Natural killer cell (primary cell): ENCODE measurements around the gene CORO6. TPM values are rescaled to one million over a fixed set of nuclear protein-coding genes. Genes with fewer than 3 reads are reported as not detected.

Experiments used
- ATAC-seq, 3 donors: fragments of 150-1000 bp in 2 of 3; fragments of 200-7000 bp in 1 of 3; cut with Tn5 transposase; 1 replicate in 1 of 3; 2 replicates in 2 of 3; pipeline ENCODE4 v1.10.0; 2021; ENCODE audit warnings: mild to moderate bottlenecking in 2 of 3, moderate library complexity in 2 of 3
- DNase-seq, 2 donors: peaks; one replicate each; pipeline versions ENCODE4 v3.0.0 to v3.0.0-alpha.2; 2013 to 2021; ENCODE audit warnings: mixed read lengths in 1 of 2
- H3K27ac ChIP-seq: one replicate; pipeline ENCODE4 v1.5.1; 2013; ENCODE audit warnings: mild to moderate bottlenecking, low read length
- H3K27me3 ChIP-seq: one replicate; pipeline ENCODE4 v1.6.1; 2013; ENCODE audit warnings: low read length; ENCODE audit not compliant: control insufficient read depth, insufficient read depth
- H3K36me3 ChIP-seq: one replicate; pipeline ENCODE4 v1.6.1; 2013; ENCODE audit warnings: low read length; ENCODE audit not compliant: control insufficient read depth, insufficient read depth
- H3K4me1 ChIP-seq: one replicate; pipeline ENCODE4 v1.6.1; 2013; ENCODE audit warnings: low read length; ENCODE audit not compliant: control insufficient read depth, insufficient read depth
- H3K4me3 ChIP-seq: one replicate; pipeline ENCODE4 v1.5.1; 2013; ENCODE audit warnings: low read length
- H3K9me3 ChIP-seq: one replicate; pipeline ENCODE4 v1.6.1; 2013; ENCODE audit warnings: low read length; ENCODE audit not compliant: control insufficient read depth, insufficient read depth
- H3K27ac Mint-ChIP-seq, 2 donors: one replicate each; pipeline ENCODE4 v1.8.0; 2022; ENCODE audit warnings: mild to moderate bottlenecking in 2 of 2, mixed read lengths in 2 of 2, moderate library complexity in 1 of 2
- H3K27me3 Mint-ChIP-seq, 2 donors: one replicate each; pipeline ENCODE4 v1.8.0; 2022; ENCODE audit warnings: low read depth in 2 of 2, mixed read lengths in 2 of 2
- H3K36me3 Mint-ChIP-seq: one replicate; pipeline ENCODE4 v1.8.0; 2022; ENCODE audit warnings: mixed read lengths
- H3K4me1 Mint-ChIP-seq, 2 donors: one replicate each; pipeline ENCODE4 v1.8.0; 2022; ENCODE audit warnings: mixed read lengths in 2 of 2
- H3K4me3 Mint-ChIP-seq: one replicate; pipeline ENCODE4 v1.8.0; 2022; ENCODE audit warnings: mild to moderate bottlenecking, moderate library complexity, mixed read lengths
- H3K9me3 Mint-ChIP-seq, 2 donors: one replicate each; pipeline ENCODE4 v1.8.0; 2022; ENCODE audit warnings: mixed read lengths in 2 of 2
- WGBS: methylation state at CpG from one replicate; pipeline ENCODE4 v1.1.7; 2013; ENCODE audit warnings: missing lambda C conversion rate; ENCODE audit not compliant: insufficient coverage; 5-methylcytosine and 5-hydroxymethylcytosine counted together
- intact Hi-C: fragments of 100-400 bp; cut with micrococcal nuclease; formaldehyde crosslinking; loops from one replicate; pipeline ENCODE4 v1.14.2; 2022
- total RNA-seq, 4 donors: library from RNA; stranded (reverse); fragments of 120-200 nt in 1 of 4; gene quantifications; one replicate each; pipeline versions ENCODE4 v1.2.3 to v1.2.4, GENCODE V29; 2013 to 2022
- TF ChIP-seq, protein P1 (sequence below): fragments of 200-600 bp; IDR thresholded peaks from one replicate; pipeline ENCODE4 v1.8.0; 2022; ENCODE audit warnings: antibody characterized with exemption

Gene CORO6
- total RNA-seq, 3 donors from 2014 or later (not counting 1 experiment from before 2014, with no cell fraction given), result 2.4 to 18.7 (median 3.9) TPM

DNA sequence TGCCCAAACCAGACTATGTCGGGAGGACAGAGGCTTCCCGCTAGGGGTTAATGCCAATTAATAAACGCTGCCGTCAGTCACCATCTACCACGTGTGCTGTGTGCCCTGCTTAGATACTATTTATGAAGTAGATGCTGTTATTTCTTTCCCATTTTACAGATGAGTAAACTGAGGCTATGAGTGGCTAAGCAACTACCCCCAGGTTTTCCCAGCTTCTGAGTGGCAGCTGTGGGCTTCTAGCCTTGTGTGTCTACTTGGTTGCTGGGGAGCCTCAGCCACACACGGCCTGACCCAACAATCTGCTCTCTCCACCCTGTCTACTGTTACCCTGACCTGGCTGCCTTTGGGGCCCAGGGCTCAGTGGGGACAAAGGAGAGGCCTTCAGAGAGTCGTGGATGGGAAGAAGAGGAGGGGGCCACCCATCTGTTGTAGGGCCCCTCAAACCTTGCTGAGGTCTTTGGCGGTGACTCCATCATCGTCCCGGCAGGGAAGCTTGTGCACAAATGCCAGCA is 40.4 kb downstream of the CORO6 start:
- no peak overlapping the region for H3K4me3 Mint-ChIP-seq
- H3K27me3 ChIP-seq, result no peaks in the 10 kb centered on the region
- H3K4me3 ChIP-seq, result no peak overlapping the region
- H3K9me3 Mint-ChIP-seq, result no peaks in the 10 kb centered on the region
- H3K9me3 ChIP-seq, result no peaks in the 10 kb centered on the region
- no peaks in the 10 kb centered on the region for H3K27me3 Mint-ChIP-seq
- TF ChIP-seq, protein P1, sequence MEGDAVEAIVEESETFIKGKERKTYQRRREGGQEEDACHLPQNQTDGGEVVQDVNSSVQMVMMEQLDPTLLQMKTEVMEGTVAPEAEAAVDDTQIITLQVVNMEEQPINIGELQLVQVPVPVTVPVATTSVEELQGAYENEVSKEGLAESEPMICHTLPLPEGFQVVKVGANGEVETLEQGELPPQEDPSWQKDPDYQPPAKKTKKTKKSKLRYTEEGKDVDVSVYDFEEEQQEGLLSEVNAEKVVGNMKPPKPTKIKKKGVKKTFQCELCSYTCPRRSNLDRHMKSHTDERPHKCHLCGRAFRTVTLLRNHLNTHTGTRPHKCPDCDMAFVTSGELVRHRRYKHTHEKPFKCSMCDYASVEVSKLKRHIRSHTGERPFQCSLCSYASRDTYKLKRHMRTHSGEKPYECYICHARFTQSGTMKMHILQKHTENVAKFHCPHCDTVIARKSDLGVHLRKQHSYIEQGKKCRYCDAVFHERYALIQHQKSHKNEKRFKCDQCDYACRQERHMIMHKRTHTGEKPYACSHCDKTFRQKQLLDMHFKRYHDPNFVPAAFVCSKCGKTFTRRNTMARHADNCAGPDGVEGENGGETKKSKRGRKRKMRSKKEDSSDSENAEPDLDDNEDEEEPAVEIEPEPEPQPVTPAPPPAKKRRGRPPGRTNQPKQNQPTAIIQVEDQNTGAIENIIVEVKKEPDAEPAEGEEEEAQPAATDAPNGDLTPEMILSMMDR, result no peak
- H3K36me3 ChIP-seq, result peaks cover 40% of the 10 kb centered on the region
- ATAC-seq, result no peak
- intact Hi-C loops, result no loop called here
- H3K27ac ChIP-seq, result no peak overlapping the region
- H3K27ac Mint-ChIP-seq, result no peak overlapping the region
- no peaks in the 10 kb centered on the region for H3K36me3 Mint-ChIP-seq
- 96% methylated on average over 10 of the region's 10 CpGs for WGBS
- peaks cover 36% of the 10 kb centered on the region for H3K4me1 ChIP-seq
- DNase-seq, result no peak
- peaks cover 9 to 32% of the 10 kb centered on the region in 2 donors for H3K4me1 Mint-ChIP-seq

DNA sequence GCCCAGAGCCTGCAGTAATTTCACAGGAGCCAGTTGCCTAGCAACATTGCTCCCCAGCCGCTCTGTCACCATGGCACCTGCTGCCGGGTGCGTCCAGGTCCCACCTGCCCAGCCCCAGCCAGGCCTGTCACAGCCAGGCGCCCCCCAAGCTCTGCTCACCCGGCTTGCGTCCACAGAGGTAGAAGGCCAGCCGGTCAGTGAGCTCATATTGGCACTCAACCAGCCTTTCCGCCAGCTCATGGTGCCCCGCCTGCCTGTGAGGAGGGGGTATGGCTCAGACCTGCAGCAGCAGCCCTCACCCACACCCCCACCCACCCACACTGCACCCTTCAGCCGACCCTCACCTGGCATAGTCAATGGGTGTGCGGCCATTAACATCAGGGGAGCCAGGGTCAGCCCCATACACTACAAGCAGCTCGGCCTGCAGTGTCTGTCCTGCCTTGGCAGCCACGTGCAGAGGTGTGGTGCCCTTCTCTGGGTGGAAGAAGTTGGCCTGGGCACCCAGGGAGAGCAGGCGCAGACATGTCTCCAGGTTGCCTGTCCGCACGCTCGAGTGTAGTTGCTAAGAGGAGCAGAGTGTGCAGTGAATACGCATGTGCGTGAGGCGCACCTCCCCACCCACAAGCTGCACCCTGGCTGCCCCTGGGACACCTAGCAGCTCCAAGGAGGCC is 41.0 kb downstream of the CORO6 start:
- peaks cover 9 to 30% of the 10 kb centered on the region in 2 donors for H3K4me1 Mint-ChIP-seq
- no peaks in the 10 kb centered on the region for H3K9me3 Mint-ChIP-seq
- no peak overlapping the region for H3K4me3 Mint-ChIP-seq
- no peak overlapping the region for H3K27ac ChIP-seq
- WGBS, result 95% methylated on average over 19 of the region's 20 CpGs
- no peak for DNase-seq
- H3K36me3 ChIP-seq, result peaks cover 46% of the 10 kb centered on the region
- H3K27me3 Mint-ChIP-seq, result no peaks in the 10 kb centered on the region
- no peak for ATAC-seq
- no peaks in the 10 kb centered on the region for H3K27me3 ChIP-seq
- H3K9me3 ChIP-seq, result no peaks in the 10 kb centered on the region
- TF ChIP-seq, protein P1, result no peak
- peaks cover 30% of the 10 kb centered on the region for H3K4me1 ChIP-seq
- H3K4me3 ChIP-seq, result no peak overlapping the region
- H3K36me3 Mint-ChIP-seq, result no peaks in the 10 kb centered on the region
- no peak overlapping the region for H3K27ac Mint-ChIP-seq
- intact Hi-C loops, result no loop called here

DNA sequence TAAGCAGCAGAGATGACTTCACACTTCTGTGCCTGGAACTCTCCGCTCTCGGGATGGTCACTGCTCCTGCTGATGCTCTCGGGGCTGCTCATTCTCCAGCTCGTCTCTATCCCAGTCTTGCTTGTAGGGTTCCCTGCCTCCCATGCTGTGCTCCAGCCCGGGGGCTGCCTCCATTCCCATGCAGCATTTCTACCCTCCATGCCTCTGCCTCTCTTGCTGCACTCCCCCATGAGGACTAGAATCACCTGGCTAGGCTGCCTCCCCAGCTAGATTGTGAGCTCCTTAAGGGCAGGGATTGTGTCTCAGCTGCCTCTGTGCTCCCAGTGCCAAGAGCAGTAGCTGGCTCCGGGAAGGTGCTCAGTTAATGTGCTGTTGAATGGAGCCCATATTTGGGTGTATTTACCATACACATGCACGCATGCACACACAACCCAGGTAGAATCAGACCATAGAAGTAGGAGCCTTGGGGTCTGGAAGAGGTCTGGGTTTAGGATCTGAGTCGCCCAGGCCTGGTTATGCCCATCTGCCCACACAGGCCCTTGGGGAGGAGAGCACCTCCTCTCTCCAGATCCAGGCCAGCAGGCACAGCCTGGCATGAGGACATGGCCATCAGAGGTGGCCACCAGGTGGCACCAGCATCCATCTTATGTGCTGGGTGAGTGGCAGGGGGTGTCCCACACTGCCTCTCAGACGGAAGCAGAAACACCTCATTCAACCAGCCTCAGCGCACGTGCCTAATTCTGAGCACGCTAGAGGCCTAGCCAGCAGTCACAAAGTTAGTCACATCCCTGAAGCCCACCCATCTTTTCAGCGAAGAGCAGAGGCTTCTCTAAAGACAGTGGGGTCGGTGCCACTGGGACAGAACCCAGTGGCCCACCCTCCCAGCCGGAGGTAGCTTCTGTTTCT is 42.6 kb downstream of the CORO6 start:
- Histone ChIP-seq H3K4me3 (no peak overlapping the region), H3K9me3 (no peaks in the 10 kb centered on the region), H3K27me3 (no peaks in the 10 kb centered on the region), H3K4me1 (peaks cover 17% of the 10 kb centered on the region), H3K36me3 (peaks cover 60% of the 10 kb centered on the region), H3K27ac (peak overlapping the region; percentile 21)
- peaks cover 9 to 24% of the 10 kb centered on the region in 2 donors for H3K4me1 Mint-ChIP-seq
- TF ChIP-seq, protein P1, result peak; percentile 85
- no peaks in the 10 kb centered on the region for H3K36me3 Mint-ChIP-seq
- H3K27ac Mint-ChIP-seq, result peak overlapping the region; percentile 37 to 52
- H3K4me3 Mint-ChIP-seq, result no peak overlapping the region
- H3K9me3 Mint-ChIP-seq, result no peaks in the 10 kb centered on the region
- DNase-seq (peak; percentile 85 to 96), ATAC-seq (peak; percentile 97 to 99 (median 99))
- H3K27me3 Mint-ChIP-seq, result no peaks in the 10 kb centered on the region
- intact Hi-C loops, result loop anchor here (1.0 kb wide), 5 partner anchors 9 to 441 kb away; partner anchors contain the start of gene GIT1
- WGBS, result 66% methylated on average over 15 of the region's 15 CpGs
